Measurements from ENCODE around the gene WNT2.

WNT2 gene

DNA sequence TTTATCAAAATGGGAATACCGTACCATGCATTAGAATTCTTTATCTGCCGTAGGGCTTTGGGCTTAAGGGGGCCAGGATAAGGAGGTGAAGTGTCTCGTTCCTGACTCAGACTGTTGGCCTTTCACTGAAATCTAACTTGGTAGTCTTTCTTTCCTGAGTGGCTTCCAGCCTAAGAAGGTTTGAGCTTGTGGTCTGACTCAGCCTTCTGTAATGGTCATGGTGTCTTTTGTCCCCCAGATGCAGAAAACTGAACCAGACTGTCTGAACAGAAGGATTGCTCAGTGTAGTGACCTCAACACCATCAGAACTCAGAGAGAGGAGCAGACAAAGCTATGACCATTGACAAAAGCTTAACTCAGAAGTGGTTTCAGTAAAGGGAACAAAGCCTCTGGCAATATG is 39.5 kb downstream of the WNT2 start:
- no peak for TF ChIP-seq TAF1 (IDR thresholded peaks at IDR 0.05; ENCODE audit: borderline replicate concordance, insufficient read depth, low read length)
- TF ChIP-seq POLR2AphosphoS5 (IDR thresholded peaks at IDR 0.05; ENCODE audit: low read depth, low read length), result no peak
- TF ChIP-seq, protein P1, sequence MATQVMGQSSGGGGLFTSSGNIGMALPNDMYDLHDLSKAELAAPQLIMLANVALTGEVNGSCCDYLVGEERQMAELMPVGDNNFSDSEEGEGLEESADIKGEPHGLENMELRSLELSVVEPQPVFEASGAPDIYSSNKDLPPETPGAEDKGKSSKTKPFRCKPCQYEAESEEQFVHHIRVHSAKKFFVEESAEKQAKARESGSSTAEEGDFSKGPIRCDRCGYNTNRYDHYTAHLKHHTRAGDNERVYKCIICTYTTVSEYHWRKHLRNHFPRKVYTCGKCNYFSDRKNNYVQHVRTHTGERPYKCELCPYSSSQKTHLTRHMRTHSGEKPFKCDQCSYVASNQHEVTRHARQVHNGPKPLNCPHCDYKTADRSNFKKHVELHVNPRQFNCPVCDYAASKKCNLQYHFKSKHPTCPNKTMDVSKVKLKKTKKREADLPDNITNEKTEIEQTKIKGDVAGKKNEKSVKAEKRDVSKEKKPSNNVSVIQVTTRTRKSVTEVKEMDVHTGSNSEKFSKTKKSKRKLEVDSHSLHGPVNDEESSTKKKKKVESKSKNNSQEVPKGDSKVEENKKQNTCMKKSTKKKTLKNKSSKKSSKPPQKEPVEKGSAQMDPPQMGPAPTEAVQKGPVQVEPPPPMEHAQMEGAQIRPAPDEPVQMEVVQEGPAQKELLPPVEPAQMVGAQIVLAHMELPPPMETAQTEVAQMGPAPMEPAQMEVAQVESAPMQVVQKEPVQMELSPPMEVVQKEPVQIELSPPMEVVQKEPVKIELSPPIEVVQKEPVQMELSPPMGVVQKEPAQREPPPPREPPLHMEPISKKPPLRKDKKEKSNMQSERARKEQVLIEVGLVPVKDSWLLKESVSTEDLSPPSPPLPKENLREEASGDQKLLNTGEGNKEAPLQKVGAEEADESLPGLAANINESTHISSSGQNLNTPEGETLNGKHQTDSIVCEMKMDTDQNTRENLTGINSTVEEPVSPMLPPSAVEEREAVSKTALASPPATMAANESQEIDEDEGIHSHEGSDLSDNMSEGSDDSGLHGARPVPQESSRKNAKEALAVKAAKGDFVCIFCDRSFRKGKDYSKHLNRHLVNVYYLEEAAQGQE (IDR thresholded peaks at IDR 0.05; ENCODE audit: insufficient read depth in 1 of 2, low read depth in 2 of 2, low read length in 2 of 2), result no peak
- no peak for TF ChIP-seq FOXP2 (optimal IDR thresholded peaks at IDR 0.05; ENCODE audit: borderline replicate concordance, extremely low read depth, extremely low read length, insufficient read depth)
- TF ChIP-seq SIN3A (IDR thresholded peaks at IDR 0.05; ENCODE audit: borderline replicate concordance, insufficient read depth, low read length), result no peak

DNA sequence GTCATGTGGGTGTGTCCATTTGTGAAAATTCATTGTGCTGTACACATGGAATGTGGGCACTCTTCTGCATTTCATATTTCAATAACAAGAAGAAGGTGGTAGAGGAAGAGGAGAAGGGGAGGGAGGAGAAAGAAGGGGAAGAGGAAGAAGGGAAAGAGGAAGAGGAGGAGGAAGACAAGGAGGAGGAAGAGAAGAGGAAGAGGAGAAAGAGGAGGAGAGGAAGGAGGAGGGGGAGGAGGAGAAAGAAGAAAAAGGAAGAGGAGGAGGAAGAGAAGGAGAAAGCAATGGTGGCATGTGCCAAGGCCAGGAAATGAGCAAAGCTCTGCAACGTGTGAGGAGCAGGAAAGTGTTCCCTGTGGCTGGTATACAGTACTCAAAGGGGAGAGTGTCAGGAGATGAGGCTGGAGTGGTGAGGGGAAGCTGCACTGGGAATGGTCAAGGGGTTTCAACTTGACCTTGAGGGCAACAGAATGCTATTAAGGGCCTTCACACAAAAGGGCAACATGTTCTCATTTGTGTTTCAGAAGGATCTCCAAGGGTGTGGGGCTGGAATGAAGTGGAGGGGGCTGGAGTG is 40.5 kb downstream of the WNT2 start:
- TF ChIP-seq POLR2AphosphoS5 (IDR thresholded peaks at IDR 0.05; ENCODE audit: low read depth, low read length) (no peak), TAF1 (IDR thresholded peaks at IDR 0.05; ENCODE audit: borderline replicate concordance, insufficient read depth, low read length) (no peak), SIN3A (IDR thresholded peaks at IDR 0.05; ENCODE audit: borderline replicate concordance, insufficient read depth, low read length) (no peak), FOXP2 (optimal IDR thresholded peaks at IDR 0.05; ENCODE audit: borderline replicate concordance, extremely low read depth, extremely low read length, insufficient read depth) (no peak)
- TF ChIP-seq, protein P1 (IDR thresholded peaks at IDR 0.05; ENCODE audit: insufficient read depth in 1 of 2, low read depth in 2 of 2, low read length in 2 of 2), result no peak

- TF ChIP-seq, protein P1 (IDR thresholded peaks at IDR 0.05; ENCODE audit: insufficient read depth in 1 of 2, low read depth in 2 of 2, low read length in 2 of 2), result no peak
- TF ChIP-seq TAF1 (IDR thresholded peaks at IDR 0.05; ENCODE audit: borderline replicate concordance, insufficient read depth, low read length) (no peak), POLR2AphosphoS5 (IDR thresholded peaks at IDR 0.05; ENCODE audit: low read depth, low read length) (no peak), FOXP2 (optimal IDR thresholded peaks at IDR 0.05; ENCODE audit: borderline replicate concordance, extremely low read depth, extremely low read length, insufficient read depth) (no peak), SIN3A (IDR thresholded peaks at IDR 0.05; ENCODE audit: borderline replicate concordance, insufficient read depth, low read length) (no peak)
These were observed 41.3 kb downstream of the WNT2 start for GRCh38 chr7:117281562-117281961.

GRCh38 chr7:117279931-117280557 is 42.8 kb downstream of the WNT2 start:
- TF ChIP-seq TAF1 (IDR thresholded peaks at IDR 0.05; ENCODE audit: borderline replicate concordance, insufficient read depth, low read length) (no peak), FOXP2 (optimal IDR thresholded peaks at IDR 0.05; ENCODE audit: borderline replicate concordance, extremely low read depth, extremely low read length, insufficient read depth) (no peak)

DNA sequence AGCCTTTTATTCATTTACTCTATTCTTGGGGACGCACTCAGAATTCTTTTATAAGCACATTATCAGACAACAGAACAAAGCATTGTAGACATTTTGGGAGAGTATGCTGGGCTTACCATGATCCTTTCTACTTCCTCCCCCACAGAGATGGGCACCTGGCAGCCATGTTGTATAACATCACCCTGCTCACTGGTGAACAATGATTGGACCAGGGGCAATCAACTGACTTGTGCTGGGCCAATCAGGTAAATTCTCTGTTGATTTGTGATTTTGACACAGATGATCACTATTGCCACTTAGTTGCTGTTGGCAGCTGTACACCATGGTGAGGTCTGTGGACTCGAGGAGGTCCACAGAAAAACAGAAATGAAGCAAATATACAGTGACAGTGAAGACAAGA is 43.7 kb downstream of the WNT2 start:
- TF ChIP-seq SIN3A (IDR thresholded peaks at IDR 0.05; ENCODE audit: borderline replicate concordance, insufficient read depth, low read length) (no peak), POLR2AphosphoS5 (IDR thresholded peaks at IDR 0.05; ENCODE audit: low read depth, low read length) (no peak), FOXP2 (optimal IDR thresholded peaks at IDR 0.05; ENCODE audit: borderline replicate concordance, extremely low read depth, extremely low read length, insufficient read depth) (no peak), TAF1 (IDR thresholded peaks at IDR 0.05; ENCODE audit: borderline replicate concordance, insufficient read depth, low read length) (no peak)
- TF ChIP-seq, protein P1 (IDR thresholded peaks at IDR 0.05; ENCODE audit: insufficient read depth in 1 of 2, low read depth in 2 of 2, low read length in 2 of 2), result no peak

All from PFSK-1 (cell line).